ENCODE measurements around the gene ZNF827.

Gene ZNF827

GRCh38 chr4:145743641-145744040 is 195.0 kb downstream of the ZNF827 start:
- no peak for DNase-seq

- no peak for DNase-seq
Observed at GRCh38 chr4:145740806-145741205, 197.8 kb downstream of the ZNF827 start.

GRCh38 chr4:145739845-145740244 is 198.8 kb downstream of the ZNF827 start:
- no peak for DNase-seq

GRCh38 chr4:145736241-145736831 is 202.3 kb downstream of the ZNF827 start:
- no peak for DNase-seq

- DNase-seq, result no peak
Observed at GRCh38 chr4:145735827-145736226, 202.8 kb downstream of the ZNF827 start.

- DNase-seq, result no peak
Observed at GRCh38 chr4:145735347-145735675, 203.3 kb downstream of the ZNF827 start.

- DNase-seq, result no peak
Observed at GRCh38 chr4:145734576-145735346, 203.9 kb downstream of the ZNF827 start.

GRCh38 chr4:145734031-145734430 is 204.6 kb downstream of the ZNF827 start:
- no peak for DNase-seq

- DNase-seq, result peak; percentile 82
Observed at GRCh38 chr4:145732895-145733880, 205.4 kb downstream of the ZNF827 start.

GRCh38 chr4:145732001-145732815 is 206.4 kb downstream of the ZNF827 start:
- DNase-seq, result no peak

- no peak for DNase-seq
Observed at GRCh38 chr4:145731028-145731427, 207.6 kb downstream of the ZNF827 start.

GRCh38 chr4:145730026-145730425 is 208.6 kb downstream of the ZNF827 start:
- no peak for DNase-seq

GRCh38 chr4:145723336-145723735 is 215.3 kb downstream of the ZNF827 start:
- DNase-seq, result no peak

GRCh38 chr4:145722561-145722960 is 216.1 kb downstream of the ZNF827 start:
- no peak for DNase-seq

GRCh38 chr4:145720656-145721055 is 218.0 kb downstream of the ZNF827 start:
- DNase-seq, result no peak

GRCh38 chr4:145719752-145720624 is 218.6 kb downstream of the ZNF827 start:
- no peak for DNase-seq

GRCh38 chr4:145716661-145717200 is 221.9 kb downstream of the ZNF827 start:
- DNase-seq, result no peak

- no peak for DNase-seq
Observed at GRCh38 chr4:145716200-145716599, 222.4 kb downstream of the ZNF827 start.

- no peak for DNase-seq
Observed at GRCh38 chr4:145709843-145710242, 228.8 kb downstream of the ZNF827 start.

- peak; percentile 86 for DNase-seq
Observed at GRCh38 chr4:145709336-145709735, 229.3 kb downstream of the ZNF827 start.
